AG04450 (cell line): Measurements from ENCODE around the gene CRYBA2. TPM values are rescaled to one million over a fixed set of nuclear protein-coding genes. Genes with fewer than 3 reads are reported as not detected.
A peak's percentile ranks its signal among the peaks of the same experiment; 100 is the strongest.

ENCODE experiments used
- CTCF ChIA-PET: fragments of 300-600, 350-600 bp; formaldehyde crosslinking; extraction: SDS; loops from one replicate; lab custom pipeline; 2022; ENCODE audit warnings: antibody characterized with exemption, inconsistent platforms; lab: Charles Lee
- POLR2A ChIA-PET: fragments of 350-600 bp; formaldehyde crosslinking; extraction: SDS; loops from one replicate; lab custom pipeline; 2021; ENCODE audit warnings: antibody characterized with exemption, inconsistent platforms; lab: Yijun Ruan, JAX
- DNase-seq: peaks from one replicate; pipeline ENCODE4 v3.0.0-alpha.2; 2011; ENCODE audit warnings: low read depth, low spot score
- H3K27ac ChIP-seq: one replicate; pipeline ENCODE4 v1.5.1; 2012; ENCODE audit warnings: low read depth, low read length, control low read depth
- H3K27me3 ChIP-seq: one replicate; pipeline ENCODE4 v1.6.0; 2012; ENCODE audit warnings: low read length; ENCODE audit not compliant: control insufficient read depth, insufficient read depth
- H3K4me3 ChIP-seq: 2 replicates; pipeline ENCODE4 v1.5.1; 2011; ENCODE audit warnings: mild to moderate bottlenecking, low read depth, low read length, control low read depth
- H3K9me3 ChIP-seq: 2 replicates; pipeline ENCODE4 v1.5.1; 2012; ENCODE audit warnings: low read length; ENCODE audit not compliant: control insufficient read depth, insufficient read depth
- CTCF ChIP-seq: IDR thresholded peaks from 2 replicates; pipeline ENCODE4 v1.5.1; 2011; ENCODE audit warnings: low read depth, low read length, control low read depth, inconsistent platforms
- polyA plus RNA-seq: library from polyadenylated mRNA; depleted of rRNA; stranded (reverse); fragments of >200 nt; gene quantifications from 2 replicates; pipeline ENCODE4 v1.2.3, GENCODE V29; 2011; rRNA removed
- small RNA-seq: library from RNA; depleted of rRNA; stranded (forward); fragments of <200 nt; gene quantifications from one replicate; pipeline ENCODE3, GENCODE V24; 2012; ENCODE audit warnings: low read depth; ENCODE audit not compliant: insufficient read length

The CRYBA2 gene
- polyA plus RNA-seq, 1 experiment: 0.19 TPM

- H3K4me3 ChIP-seq: no peak overlapping the region
- H3K9me3 ChIP-seq: no peaks in the 10 kb centered on the region
- POLR2A ChIA-PET: no interaction called here
- no peak for DNase-seq
- TF ChIP-seq CTCF: 0 out of 2 replicates have a peak, but pooled peaks have one; percentile 6
- peaks cover 36% of the 10 kb centered on the region for H3K27me3 ChIP-seq
- CTCF ChIA-PET: interaction anchor here (0.9 kb wide), 1 partner anchor 12 kb away, joined by 3 read pairs; no protein-coding TSS in a partner anchor
- H3K27ac ChIP-seq: no peak overlapping the region
These were observed 39.8 kb downstream of the CRYBA2 start for GRCh38 chr2:218953366-218953954.

GRCh38 chr2:218952160-218952559 is 41.1 kb downstream of the CRYBA2 start:
- DNase-seq: no peak
- H3K9me3 ChIP-seq: no peaks in the 10 kb centered on the region
- CTCF ChIA-PET: interaction anchor here (0.7 kb wide), 1 partner anchor 578 kb away, joined by 3 read pairs; no protein-coding TSS in a partner anchor
- H3K4me3 ChIP-seq: no peak overlapping the region
- H3K27me3 ChIP-seq: peaks cover 26% of the 10 kb centered on the region
- TF ChIP-seq CTCF: no peak
- no peak overlapping the region for H3K27ac ChIP-seq
- POLR2A ChIA-PET: interaction anchor here (0.6 to 0.7 kb wide), 2 partner anchors 22 to 64 kb away, joined by 4 to 5 read pairs; no protein-coding TSS in a partner anchor

DNA sequence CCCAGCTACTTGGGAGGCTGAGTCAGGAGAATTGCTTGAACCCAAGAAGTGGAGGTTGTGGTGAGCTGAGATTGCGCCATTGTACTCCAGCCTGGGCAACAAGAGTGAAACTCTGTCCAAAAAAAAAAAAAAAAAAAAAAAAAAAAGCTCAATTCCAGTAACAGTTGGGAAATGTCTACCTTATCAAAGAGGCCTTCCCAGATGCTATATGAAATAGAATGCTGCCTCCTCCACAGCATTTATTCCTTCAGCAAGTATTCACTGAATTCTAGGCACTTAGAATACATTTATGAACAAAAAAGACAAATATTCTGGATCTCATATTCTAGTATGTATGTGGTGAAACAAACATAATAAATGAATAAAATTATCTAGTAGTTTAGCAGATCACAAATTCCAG is 46.6 kb downstream of the CRYBA2 start:
- Histone ChIP-seq H3K27me3 (peaks cover 24% of the 10 kb centered on the region), H3K4me3 (no peak overlapping the region), H3K9me3 (no peaks in the 10 kb centered on the region), H3K27ac (no peak overlapping the region)
- POLR2A ChIA-PET: interaction anchor here (0.6 kb wide), 2 partner anchors 797 to 983 kb away, joined by 3 to 6 read pairs; no protein-coding TSS in a partner anchor
- DNase-seq: no peak
- no peak for TF ChIP-seq CTCF
- CTCF ChIA-PET: interaction anchor here (0.6 kb wide), 1 partner anchor 199 kb away, joined by 3 read pairs; no protein-coding TSS in a partner anchor

GRCh38 chr2:218944759-218945404 is 48.3 kb downstream of the CRYBA2 start:
- Histone ChIP-seq H3K4me3 (no peak overlapping the region), H3K27me3 (peaks cover 23% of the 10 kb centered on the region), H3K27ac (no peak overlapping the region), H3K9me3 (no peaks in the 10 kb centered on the region)
- DNase-seq: no peak
- ChIA-PET POLR2A (no interaction called here), CTCF (no interaction called here)
- no peak for TF ChIP-seq CTCF

Small RNAs within 50 kb of the gene (small RNA-seq; reads per million reads assigned to genes)
- not detected for gene MIR375

Other genes starting within 250 kb of the CRYBA2 start
- gene CYP27A1, start 211.3 kb downstream of the CRYBA2 start, polyA plus RNA-seq: 25.6 and 31.0 TPM in 2 replicates
- not detected in 2 replicates for gene PRKAG3, start 161.6 kb downstream of the CRYBA2 start, polyA plus RNA-seq
- gene WNT6, start 133.6 kb downstream of the CRYBA2 start, polyA plus RNA-seq: not detected in 2 replicates
- not detected in 2 replicates for gene WNT10A, start 112.6 kb downstream of the CRYBA2 start, polyA plus RNA-seq
- 0.04 and 0.05 TPM in 2 replicates for gene CDK5R2, start 33.8 kb downstream of the CRYBA2 start, polyA plus RNA-seq
- not detected in 2 replicates for gene FEV, start 8.2 kb downstream of the CRYBA2 start, polyA plus RNA-seq
- gene CFAP65, start 48.1 kb upstream of the CRYBA2 start, polyA plus RNA-seq: not detected in 2 replicates
- gene IHH, start 67.5 kb upstream of the CRYBA2 start, polyA plus RNA-seq: 0.04 TPM in 1 of 2 replicates, not detected in the other
- 21.9 and 22.9 TPM in 2 replicates for gene NHEJ1, start 167.4 kb upstream of the CRYBA2 start, polyA plus RNA-seq
- 0.26 and 0.53 TPM in 2 replicates for gene SLC23A3, start 176.6 kb upstream of the CRYBA2 start, polyA plus RNA-seq
- gene CNPPD1, start 183.5 kb upstream of the CRYBA2 start, polyA plus RNA-seq: 28.0 and 29.9 TPM in 2 replicates
- gene RETREG2, start 184.9 kb upstream of the CRYBA2 start, polyA plus RNA-seq: 71.7 and 78.7 TPM in 2 replicates
- gene ZFAND2B, start 213.4 kb upstream of the CRYBA2 start, polyA plus RNA-seq: 24.5 and 29.6 TPM in 2 replicates
- gene ABCB6, start 225.5 kb upstream of the CRYBA2 start, polyA plus RNA-seq: 20.9 and 22.2 TPM in 2 replicates
- 81.0 and 84.3 TPM in 2 replicates for gene ATG9A, start 236.2 kb upstream of the CRYBA2 start, polyA plus RNA-seq
- 20.3 and 22.0 TPM in 2 replicates for gene ANKZF1, start 236.4 kb upstream of the CRYBA2 start, polyA plus RNA-seq